HL-60 (cell line): Measurements from ENCODE around the gene ECHDC3.

Experiments used
- DNase-seq, 2 experiments: peaks; one replicate each; pipeline ENCODE4 v3.0.0-alpha.2; 2010 to 2020; ENCODE audit warnings: low read depth in 1 of 2, low spot score in 1 of 2
- H3K27ac ChIP-seq: fragments of 250-450 bp; sonication (Bioruptor Pico); replicated peaks from 2 replicates; pipeline ENCODE4 v1.5.1; 2020; ENCODE audit warnings: mild to moderate bottlenecking, moderate library complexity
- H3K27me3 ChIP-seq: fragments of 250-450 bp; sonication (Bioruptor Pico); 2 replicates; pipeline ENCODE4 v1.5.1; 2021; ENCODE audit warnings: mild to moderate bottlenecking, moderate library complexity; ENCODE audit not compliant: insufficient read depth, poor library complexity, severe bottlenecking
- H3K4me3 ChIP-seq: replicated peaks from 2 replicates; pipeline ENCODE4 v1.5.1; 2011; ENCODE audit warnings: mild to moderate bottlenecking, control low read depth, low read length; ENCODE audit not compliant: insufficient read depth
- CTCF ChIP-seq: IDR thresholded peaks from one replicate; pipeline ENCODE4 v1.5.1; 2011; ENCODE audit warnings: low read length, control low read depth, inconsistent platforms; ENCODE audit not compliant: insufficient read depth
- GABPA ChIP-seq: IDR thresholded peaks from 2 replicates; pipeline ENCODE4 v1.6.1; 2012; ENCODE audit warnings: low read depth
- POLR2AphosphoS5 ChIP-seq: IDR thresholded peaks from 2 replicates; pipeline ENCODE4 v1.6.1; 2012; ENCODE audit warnings: low read depth
- REST ChIP-seq: IDR thresholded peaks from 2 replicates; pipeline ENCODE4 v1.6.1; 2012; ENCODE audit warnings: low read depth; ENCODE audit not compliant: insufficient replicate concordance
- SPI1 ChIP-seq: IDR thresholded peaks from 2 replicates; pipeline ENCODE4 v1.6.1; 2012; ENCODE audit warnings: low read depth, mild to moderate bottlenecking, borderline replicate concordance

Gene ECHDC3

GRCh38 chr10:11795101-11795920 is 53.1 kb downstream of the ECHDC3 start:
- no peak for TF ChIP-seq SPI1
- TF ChIP-seq POLR2AphosphoS5 = no peak
- TF ChIP-seq REST = no peak
- no peak for TF ChIP-seq GABPA
- no peak for DNase-seq
- H3K27ac ChIP-seq = no peak overlapping the region
- H3K27me3 ChIP-seq = no peaks in the 10 kb centered on the region
- no peak overlapping the region for H3K4me3 ChIP-seq

GRCh38 chr10:11796474-11796873 is 54.3 kb downstream of the ECHDC3 start:
- Histone ChIP-seq H3K4me3 (no peak overlapping the region), H3K27me3 (no peaks in the 10 kb centered on the region), H3K27ac (no peak overlapping the region)
- no peak for DNase-seq
- no peak for TF ChIP-seq SPI1
- TF ChIP-seq REST = no peak
- TF ChIP-seq POLR2AphosphoS5 = no peak
- no peak for TF ChIP-seq GABPA
- TF ChIP-seq CTCF = no peak

GRCh38 chr10:11797281-11797680 is 55.1 kb downstream of the ECHDC3 start:
- no peak overlapping the region for H3K27ac ChIP-seq
- no peak for DNase-seq
- H3K27me3 ChIP-seq = no peaks in the 10 kb centered on the region
- no peak for TF ChIP-seq SPI1
- no peak for TF ChIP-seq REST
- no peak for TF ChIP-seq GABPA
- TF ChIP-seq CTCF = no peak
- no peak for TF ChIP-seq POLR2AphosphoS5
- H3K4me3 ChIP-seq = no peak overlapping the region
